Lower lobe of right lung (tissue), 2 donors: ENCODE data around the gene KCNH8. TPM values are rescaled to one million over a fixed set of nuclear protein-coding genes. Genes with fewer than 3 reads are reported as not detected.

Experiments used
- ATAC-seq, 2 donors: fragments of 200-7000 bp; cut with Tn5 transposase; one replicate each; pipeline ENCODE4 v1.9.1; 2020 to 2022; ENCODE audit warnings: mild to moderate bottlenecking in 2 of 2, moderate library complexity in 2 of 2
- DNase-seq: peaks from one replicate; pipeline ENCODE4 v3.0.0-alpha.2; 2020
- H3K27ac ChIP-seq: fragments of 200-600 bp; one replicate; pipeline ENCODE4 v1.8.0; 2022
- H3K27me3 ChIP-seq: fragments of 200-600 bp; one replicate; pipeline ENCODE4 v1.8.0; 2022; ENCODE audit warnings: low read depth
- H3K36me3 ChIP-seq: fragments of 200-600 bp; one replicate; pipeline ENCODE4 v1.8.0; 2022; ENCODE audit warnings: mild to moderate bottlenecking
- H3K4me1 ChIP-seq: fragments of 200-600 bp; one replicate; pipeline ENCODE4 v1.8.0; 2022
- H3K4me3 ChIP-seq: fragments of 200-600 bp; one replicate; pipeline ENCODE4 v1.8.0; 2022; ENCODE audit warnings: mild to moderate bottlenecking
- H3K9me3 ChIP-seq: fragments of 200-600 bp; one replicate; pipeline ENCODE4 v1.8.0; 2022
- CTCF ChIP-seq: fragments of 200-600 bp; IDR thresholded peaks from one replicate; pipeline ENCODE4 v1.8.0; 2022; ENCODE audit warnings: antibody characterized with exemption, mild to moderate bottlenecking
- intact Hi-C: fragments of 100-400 bp; cut with DNase I; formaldehyde crosslinking; loops from one replicate; pipeline ENCODE4 v1.11.0; 2022
- total RNA-seq: library from RNA; stranded (reverse); fragmentation: NEBNext Ultra II Directional; extraction: Animal tissue kit (Norgen Biotek cat#: 25700); gene quantifications from one replicate; pipeline ENCODE4 v1.2.1, GENCODE V29; 2021
- donor health status: DM: no; HTN: yes; CAD: no; lungs with severe emphysema.

KCNH8 gene
- total RNA-seq, 1 donor from 2014 or later: 0.12 TPM

- Histone ChIP-seq H3K27me3 (no peaks in the 10 kb centered on the region), H3K4me1 (no peaks in the 10 kb centered on the region), H3K36me3 (no peaks in the 10 kb centered on the region), H3K9me3 (no peaks in the 10 kb centered on the region), H3K4me3 (no peak overlapping the region), H3K27ac (no peak overlapping the region)
- intact Hi-C loops: no loop called here
- ATAC-seq (no peak), DNase-seq (no peak)
- TF ChIP-seq CTCF: no peak
Observed at GRCh38 chr3:19363071-19363470, 214.8 kb downstream of the KCNH8 start.

GRCh38 chr3:19364148-19364547 is 215.8 kb downstream of the KCNH8 start:
- Histone ChIP-seq H3K9me3 (no peaks in the 10 kb centered on the region), H3K36me3 (no peaks in the 10 kb centered on the region), H3K27me3 (no peaks in the 10 kb centered on the region), H3K27ac (no peak overlapping the region), H3K4me1 (no peaks in the 10 kb centered on the region), H3K4me3 (no peak overlapping the region)
- peak in 1 of 2 donors; percentile 33 for ATAC-seq
- no peak for TF ChIP-seq CTCF
- intact Hi-C loops: no loop called here
- DNase-seq: no peak

GRCh38 chr3:19365471-19365870 is 217.2 kb downstream of the KCNH8 start:
- TF ChIP-seq CTCF: no peak
- H3K36me3 ChIP-seq: no peaks in the 10 kb centered on the region

GRCh38 chr3:19384868-19385267 is 236.6 kb downstream of the KCNH8 start:
- DNase-seq: no peak
- H3K27me3 ChIP-seq: no peaks in the 10 kb centered on the region
- ATAC-seq: no peak
- TF ChIP-seq CTCF: no peak
- H3K4me1 ChIP-seq: no peaks in the 10 kb centered on the region
- H3K36me3 ChIP-seq: no peaks in the 10 kb centered on the region
- intact Hi-C loops: no loop called here
- H3K4me3 ChIP-seq: no peak overlapping the region
- no peak overlapping the region for H3K27ac ChIP-seq
- peaks cover 4% of the 10 kb centered on the region for H3K9me3 ChIP-seq

More at GRCh38 chr3:19365471-19365870, 217.2 kb downstream of the KCNH8 start:
- intact Hi-C loops: no loop called here
- no peaks in the 10 kb centered on the region for H3K9me3 ChIP-seq
- no peaks in the 10 kb centered on the region for H3K4me1 ChIP-seq
- no peak for ATAC-seq
- H3K27me3 ChIP-seq: no peaks in the 10 kb centered on the region
- no peak overlapping the region for H3K4me3 ChIP-seq
- DNase-seq: no peak
- no peak overlapping the region for H3K27ac ChIP-seq

GRCh38 chr3:19392150-19392549 is 243.8 kb downstream of the KCNH8 start:
- no peak for ATAC-seq
- H3K36me3 ChIP-seq: no peaks in the 10 kb centered on the region
- no peak for TF ChIP-seq CTCF
- H3K27ac ChIP-seq: no peak overlapping the region
- H3K27me3 ChIP-seq: no peaks in the 10 kb centered on the region
- no peaks in the 10 kb centered on the region for H3K9me3 ChIP-seq
- DNase-seq: no peak
- no peaks in the 10 kb centered on the region for H3K4me1 ChIP-seq
- no peak overlapping the region for H3K4me3 ChIP-seq
- intact Hi-C loops: no loop called here

GRCh38 chr3:19394946-19395345 is 246.6 kb downstream of the KCNH8 start:
- no peaks in the 10 kb centered on the region for H3K27me3 ChIP-seq
- intact Hi-C loops: no loop called here
- H3K27ac ChIP-seq: no peak overlapping the region
- H3K36me3 ChIP-seq: no peaks in the 10 kb centered on the region
- no peak overlapping the region for H3K4me3 ChIP-seq
- H3K9me3 ChIP-seq: no peaks in the 10 kb centered on the region
- no peaks in the 10 kb centered on the region for H3K4me1 ChIP-seq
- ATAC-seq (no peak), DNase-seq (no peak)
- no peak for TF ChIP-seq CTCF
